HG03066 (cell line): ENCODE measurements around the gene MEIS2.

ENCODE experiments used
- ATAC-seq: cut with Tn5 transposase; IDR thresholded peaks from one replicate; pipeline ENCODE4 v1.9.1; 2021; ENCODE audit warnings: low read depth; ENCODE audit not compliant: unreplicated experiment

Gene MEIS2

DNA sequence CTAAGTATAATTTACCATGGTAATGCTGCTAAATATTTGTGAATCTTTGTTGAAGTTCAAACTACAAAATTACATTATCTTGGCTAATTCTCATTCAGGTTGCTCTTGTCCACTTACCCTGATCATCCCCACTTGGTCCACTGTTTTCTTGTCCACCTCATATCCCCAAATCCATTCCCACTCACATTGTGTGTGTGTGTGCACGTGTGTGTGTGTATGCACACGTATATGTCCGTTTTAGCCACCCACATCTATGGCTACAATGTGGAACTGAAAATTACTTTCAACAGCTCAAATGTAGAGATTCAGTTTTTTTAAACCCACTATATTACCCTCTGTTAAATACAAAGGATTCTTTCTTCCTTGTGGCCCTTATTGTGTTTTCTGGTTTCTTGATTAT is 15.2 kb upstream of the MEIS2 start:
- ATAC-seq = no peak

DNA sequence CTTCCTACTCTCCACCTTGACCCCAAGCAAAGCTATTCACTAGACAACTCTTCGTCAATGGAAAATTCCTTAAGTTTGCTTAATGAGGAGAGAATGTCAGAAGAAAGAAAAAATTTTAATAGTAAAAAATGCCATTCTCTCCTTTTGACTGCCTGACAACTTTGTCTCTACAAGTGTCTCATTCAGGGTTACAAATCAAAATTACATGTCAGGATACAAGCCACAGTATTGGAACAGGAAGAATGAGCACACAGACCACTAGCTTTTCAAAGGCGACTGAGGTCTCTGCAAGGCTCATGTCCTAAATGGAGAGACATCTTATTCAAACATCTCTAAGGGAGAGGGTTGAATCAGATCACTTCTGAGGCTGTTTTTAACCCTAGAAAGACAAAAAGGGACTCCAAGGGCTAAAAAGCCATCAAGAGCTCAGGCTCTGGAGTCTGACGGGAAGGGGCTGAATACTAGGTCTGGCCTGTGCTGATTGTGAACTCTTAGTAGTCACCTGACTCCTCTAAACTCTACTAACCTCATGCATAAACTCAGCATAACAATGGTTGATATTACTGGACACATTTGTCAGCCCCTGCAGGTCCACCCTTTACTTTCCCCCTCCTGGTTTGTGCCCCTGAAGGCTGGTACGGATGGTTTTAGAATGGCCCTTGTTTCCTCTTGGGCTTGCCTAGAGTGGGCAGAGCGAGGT is 12.8 kb upstream of the MEIS2 start:
- ATAC-seq = no peak

DNA sequence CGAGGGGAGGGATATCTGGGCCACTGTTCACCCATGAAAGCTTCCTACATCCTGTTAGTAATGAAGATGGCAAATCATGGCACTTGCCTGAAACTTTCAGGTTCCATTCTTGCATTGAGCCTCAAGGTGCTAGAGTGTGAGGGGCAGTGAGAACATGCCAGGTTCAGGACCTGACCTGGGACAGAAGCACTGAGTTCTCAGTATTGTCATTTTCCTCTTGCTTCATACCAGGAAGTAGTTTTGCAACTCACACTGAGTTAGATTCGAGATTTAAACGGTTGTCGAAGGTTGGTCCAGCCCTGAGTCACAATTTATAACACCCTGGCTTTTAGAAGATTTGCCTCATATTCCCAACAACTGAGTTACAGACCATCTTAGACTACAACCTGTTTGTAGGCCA is 11.8 kb upstream of the MEIS2 start:
- no peak for ATAC-seq

DNA sequence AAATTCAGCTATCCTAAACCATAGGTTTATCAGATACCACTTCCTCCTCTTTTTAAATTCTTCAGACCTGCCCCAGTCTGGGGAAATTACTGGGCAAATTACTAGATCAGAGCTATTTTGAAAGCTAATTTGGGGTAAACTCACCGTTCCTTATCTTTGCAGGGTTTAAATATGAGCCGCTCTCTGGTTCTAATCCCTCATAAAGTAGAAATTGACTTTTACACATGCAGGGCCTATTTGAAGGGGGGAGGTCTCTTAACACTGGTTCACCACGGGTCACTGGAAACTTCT is 11.0 kb upstream of the MEIS2 start:
- no peak for ATAC-seq

DNA sequence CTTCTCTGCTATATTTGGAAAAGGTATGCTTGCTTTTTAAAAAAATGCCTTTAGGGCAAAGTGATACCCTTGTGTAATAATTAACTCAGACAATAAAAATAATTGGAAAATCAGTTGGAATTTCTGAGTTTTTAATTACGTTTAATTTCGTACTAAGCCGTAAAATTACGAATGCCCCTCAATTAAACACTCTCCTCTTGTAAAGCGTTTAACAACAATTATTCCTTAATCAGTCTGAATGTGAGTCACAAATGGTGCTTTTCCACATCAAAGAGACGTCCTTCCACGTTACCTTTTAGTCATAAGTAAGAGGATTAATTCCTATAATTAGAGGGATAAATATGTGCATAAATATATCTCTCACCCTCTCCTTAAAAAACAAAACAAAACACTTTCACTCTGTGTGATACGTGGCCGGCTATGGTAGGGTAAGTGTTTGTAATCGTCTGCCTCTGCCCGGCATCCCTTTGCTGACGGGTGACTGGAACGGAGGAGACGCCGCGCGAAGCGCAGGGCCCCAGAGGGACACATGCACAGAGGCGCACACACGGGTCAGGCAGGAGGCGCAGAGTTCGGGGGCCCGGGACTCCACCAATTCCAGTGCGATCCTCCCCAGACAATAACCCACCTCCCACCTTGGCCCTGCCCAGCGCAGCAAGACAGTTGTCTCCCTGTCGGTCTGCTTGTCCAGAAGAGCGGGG is 9.7 kb upstream of the MEIS2 start:
- no peak for ATAC-seq

DNA sequence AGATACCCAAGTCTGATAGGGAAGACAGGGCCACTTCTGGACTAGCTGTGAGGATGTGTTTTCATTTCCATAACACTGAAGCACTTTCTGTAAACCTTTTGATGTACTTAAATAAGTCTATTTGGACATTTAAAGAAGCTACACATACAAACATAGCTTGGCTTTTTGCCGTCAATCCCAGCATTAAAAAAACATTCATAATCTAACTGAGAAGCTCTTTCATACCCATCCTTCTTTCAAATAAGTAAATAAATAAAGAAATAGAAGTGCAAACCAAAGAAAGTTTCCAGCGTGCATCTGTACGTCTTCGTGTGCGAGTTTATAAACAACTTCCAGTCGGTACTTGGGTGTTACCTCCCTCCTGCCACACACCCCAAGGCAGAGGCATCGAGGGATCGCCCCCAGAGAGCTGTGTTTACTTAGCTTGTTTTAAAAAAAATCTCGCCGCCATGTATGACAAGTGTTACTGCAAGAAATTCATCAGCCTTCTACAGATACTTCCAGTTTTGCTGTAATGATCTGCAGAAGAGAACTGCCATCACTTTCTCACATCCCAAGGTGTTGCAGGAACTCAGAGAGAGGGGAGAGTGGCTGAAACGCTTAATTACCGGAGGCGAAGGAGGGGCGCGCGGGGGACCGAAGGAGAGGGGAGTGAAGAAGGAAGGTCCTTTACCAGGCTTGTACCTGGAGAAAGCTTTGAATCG is 9.0 kb upstream of the MEIS2 start:
- no peak for ATAC-seq

DNA sequence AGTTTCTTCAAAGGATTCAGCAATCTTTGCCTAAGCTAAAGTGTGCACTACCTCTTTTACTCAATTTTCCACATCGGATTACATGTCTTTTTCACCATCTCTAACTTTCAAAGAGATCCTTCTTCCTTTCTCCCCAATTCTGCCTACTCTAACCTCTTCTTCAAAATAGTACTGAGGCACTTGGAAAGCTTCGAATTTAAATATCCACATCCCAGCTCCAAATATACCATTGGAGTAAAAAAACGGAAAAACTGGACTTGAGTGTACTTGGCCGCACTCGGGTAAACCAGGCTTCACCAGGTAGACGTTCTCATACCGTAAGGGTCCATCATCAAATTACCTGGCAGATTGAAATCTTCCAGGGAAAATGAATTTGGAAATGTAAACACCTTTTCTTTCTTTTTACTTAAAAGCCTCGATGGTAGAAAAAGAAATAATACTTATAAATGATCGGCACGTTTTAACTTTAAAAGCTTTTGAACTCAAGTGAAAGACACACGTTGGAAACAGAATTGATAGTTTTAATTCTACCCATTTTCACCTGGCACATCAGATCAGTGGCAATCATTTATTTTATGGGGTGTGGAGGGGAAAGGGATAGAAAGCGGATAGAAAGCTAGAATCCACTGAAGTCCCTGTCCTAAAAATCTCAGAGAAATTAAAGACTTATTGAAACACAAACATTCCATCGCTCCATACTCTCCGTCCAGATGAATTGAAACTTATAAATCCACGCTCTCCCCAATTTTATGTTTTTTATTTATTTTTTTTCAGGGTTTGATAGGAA is 8.2 kb upstream of the MEIS2 start:
- no peak for ATAC-seq

DNA sequence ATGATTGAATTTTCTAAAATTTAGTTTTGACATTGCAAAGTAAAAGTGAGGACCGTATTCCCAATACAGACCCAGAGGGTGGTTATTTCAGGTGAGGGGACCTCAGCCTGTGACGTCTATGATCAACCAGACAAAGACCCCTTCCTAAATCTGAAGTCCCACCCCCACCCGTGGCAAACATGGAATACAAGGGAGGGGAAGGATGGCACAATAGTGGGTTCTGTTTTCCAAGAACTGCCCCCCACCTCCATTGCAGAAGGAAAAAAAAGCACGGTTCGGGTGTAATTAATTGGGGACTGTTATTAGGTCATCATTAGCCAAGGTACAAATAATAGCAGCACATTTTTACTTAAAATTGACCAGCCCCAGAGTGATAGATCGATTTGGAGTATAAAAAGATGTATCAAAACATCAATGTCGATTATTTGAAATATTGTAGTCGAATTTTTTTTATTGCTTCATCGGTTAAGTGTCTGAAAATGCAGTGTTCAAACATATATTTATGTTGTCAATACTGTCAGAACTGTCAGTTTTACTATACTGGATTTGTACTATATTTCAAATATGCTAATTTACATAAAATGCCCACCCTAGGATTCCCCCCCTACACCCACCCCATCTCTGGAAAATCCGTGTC is 7.5 kb upstream of the MEIS2 start:
- no peak for ATAC-seq

DNA sequence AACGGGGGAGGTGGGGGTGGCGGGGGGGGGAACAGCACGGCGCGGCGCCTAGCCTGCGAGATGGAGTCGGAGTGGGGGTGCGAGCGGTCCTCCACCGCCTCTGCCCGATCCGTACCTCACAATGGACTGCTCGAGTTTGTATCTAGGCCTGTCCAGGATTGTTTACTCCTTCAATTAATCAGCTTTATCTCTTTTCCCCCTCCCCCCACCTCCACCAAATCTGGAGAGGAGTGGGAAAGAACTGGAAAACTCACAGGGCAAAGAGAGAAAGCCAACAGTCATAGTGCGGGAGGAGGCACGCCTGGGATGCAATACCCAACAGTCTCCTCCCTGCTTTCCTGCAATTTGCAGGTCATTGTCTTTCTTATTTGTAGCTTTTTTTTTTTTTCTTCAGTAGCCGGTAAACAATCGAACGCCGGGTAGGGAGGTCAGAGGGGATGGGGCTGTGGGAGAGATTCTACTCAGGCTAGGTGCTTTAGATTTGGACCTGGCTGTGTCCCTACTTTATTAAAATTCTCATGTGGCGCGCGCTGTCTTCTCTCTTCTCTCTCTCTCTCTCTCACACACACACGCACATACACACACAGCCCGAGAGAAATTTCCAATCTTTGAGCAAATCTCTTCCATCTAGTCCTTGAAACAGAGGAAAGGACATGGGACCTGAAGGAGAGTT is 6.9 kb upstream of the MEIS2 start:
- no peak for ATAC-seq

DNA sequence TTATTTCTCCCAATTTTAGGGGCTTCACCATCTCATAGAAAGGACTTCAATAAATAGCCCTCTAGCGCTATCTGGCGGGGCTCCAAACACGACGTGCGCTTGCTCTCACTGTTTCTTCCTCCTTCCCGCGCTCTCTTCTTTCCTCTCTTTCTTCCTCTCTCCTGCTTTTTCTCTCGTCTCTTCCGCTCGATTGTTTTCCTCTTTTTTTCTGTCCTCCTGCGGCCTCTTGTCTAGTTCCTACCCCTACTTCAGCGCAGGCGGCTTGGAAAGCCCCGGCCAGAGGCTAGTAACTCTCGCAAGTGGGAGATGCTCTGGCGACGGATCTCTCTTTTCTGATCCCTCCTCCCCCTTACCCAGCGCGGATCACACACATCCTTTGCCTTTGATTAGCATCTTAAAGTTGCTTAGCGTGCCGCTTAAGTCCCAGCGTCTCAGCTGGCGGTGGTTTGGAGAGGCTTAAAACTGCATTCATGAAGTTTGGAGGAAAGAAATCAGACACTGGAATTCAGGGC is 6.2 kb upstream of the MEIS2 start:
- ATAC-seq = no peak

DNA sequence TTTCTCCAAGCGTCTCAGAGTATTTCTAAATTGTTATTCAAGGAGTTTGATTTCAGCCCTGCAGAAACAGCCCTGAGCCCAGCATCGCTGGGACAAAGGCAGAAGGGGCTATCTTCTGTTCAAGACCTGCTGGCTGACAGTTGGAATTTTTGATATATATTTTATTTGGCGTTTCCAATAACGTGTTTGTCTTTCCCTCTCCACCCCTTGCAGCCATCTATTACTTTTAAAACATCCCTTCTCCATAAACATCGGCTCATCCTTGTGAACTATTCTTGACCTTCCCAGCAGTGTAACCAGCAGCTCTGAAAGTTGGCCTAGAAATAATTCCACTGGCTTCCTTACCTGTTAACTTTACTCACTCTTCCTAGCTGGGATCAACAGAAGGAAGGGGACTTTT is 5.5 kb upstream of the MEIS2 start:
- ATAC-seq = no peak

DNA sequence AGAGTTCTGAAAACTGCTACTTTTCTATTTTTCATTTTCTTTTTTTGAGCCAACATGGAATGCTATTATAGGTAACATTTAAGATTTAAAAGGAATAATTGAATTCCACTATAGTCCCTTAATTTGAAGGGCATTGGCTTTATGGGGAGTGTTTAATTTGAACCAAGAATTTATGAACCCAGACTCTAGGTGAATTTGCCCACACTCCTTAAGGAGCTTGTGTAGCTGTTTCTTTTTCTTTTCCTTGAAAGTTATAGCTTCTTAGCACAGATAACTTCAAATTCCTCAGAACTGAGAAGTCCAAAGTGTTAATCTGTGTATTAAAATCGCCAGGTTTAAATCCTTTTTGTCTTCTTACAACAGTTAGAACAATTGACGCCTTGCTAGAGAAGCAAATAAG is 4.7 kb upstream of the MEIS2 start:
- no peak for ATAC-seq

DNA sequence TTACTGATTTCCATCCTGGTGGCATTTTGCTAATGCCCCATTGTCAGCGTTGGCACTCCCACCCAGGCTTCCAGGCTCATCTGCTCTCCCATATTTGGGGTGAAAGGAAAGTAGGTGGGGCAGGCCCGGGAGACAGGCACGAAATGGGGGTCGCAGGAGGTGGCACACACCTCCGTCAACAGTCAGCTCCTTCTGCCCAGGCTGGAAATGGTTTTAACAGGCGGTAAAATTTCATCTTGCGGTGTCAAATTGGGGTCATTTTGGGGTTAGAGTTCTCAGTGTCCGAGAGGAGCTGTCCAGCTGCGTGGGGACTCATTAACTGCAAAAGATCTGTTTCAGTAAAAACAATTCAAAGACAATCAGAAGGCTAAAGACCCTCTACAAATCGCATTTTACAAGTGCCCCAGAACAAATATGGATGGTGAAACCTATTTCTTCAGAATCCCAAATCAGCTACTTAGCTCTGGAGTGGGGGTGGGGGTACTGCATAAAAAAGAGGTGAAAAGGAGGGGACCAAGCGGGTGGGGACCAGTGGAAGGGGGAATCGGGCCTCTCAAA is 4.2 kb upstream of the MEIS2 start:
- no peak for ATAC-seq

DNA sequence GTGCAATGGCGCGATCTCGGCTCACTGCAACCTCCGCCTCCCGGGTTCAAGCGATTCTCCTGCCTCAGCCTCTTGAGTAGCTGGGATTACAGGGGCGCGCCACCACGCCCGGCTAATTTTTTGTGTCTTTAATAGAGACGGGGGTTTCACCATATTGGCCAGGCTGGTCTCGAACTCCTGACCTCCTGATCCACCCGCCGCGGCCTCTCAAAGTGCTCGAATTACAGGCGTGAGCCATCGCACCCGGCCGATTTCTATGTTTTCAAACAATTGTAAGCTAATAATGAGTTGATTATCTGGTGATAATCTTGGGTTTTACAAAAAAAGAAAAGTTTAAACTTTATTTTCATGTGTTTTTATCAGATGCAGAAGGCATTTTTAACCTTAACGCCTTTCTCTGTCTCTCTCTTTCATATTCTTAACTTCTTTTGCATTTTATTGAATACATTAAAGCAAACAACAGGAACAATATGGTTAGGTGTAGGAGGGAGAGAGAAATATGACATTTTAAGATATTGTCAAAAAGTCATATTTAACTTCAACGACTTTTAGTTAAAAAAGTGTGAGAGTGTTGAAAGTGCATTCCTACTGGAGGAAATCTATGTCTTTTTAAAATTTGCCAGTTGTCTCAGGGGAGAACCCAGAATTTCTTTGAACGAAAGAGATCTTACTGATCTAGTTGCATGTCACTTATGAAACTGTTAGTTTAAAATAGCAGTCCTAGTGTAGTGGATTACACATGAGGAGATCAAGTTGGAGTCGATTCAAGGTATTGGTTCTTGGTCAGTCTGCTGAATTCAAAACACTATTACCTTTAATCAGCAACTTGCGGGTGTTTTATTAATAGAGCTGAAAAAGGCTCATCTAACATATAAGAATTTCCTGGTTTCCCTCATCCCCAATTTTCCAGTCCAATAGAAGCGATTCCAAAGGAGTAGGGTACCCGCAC is 3.4 kb upstream of the MEIS2 start:
- ATAC-seq = no peak

DNA sequence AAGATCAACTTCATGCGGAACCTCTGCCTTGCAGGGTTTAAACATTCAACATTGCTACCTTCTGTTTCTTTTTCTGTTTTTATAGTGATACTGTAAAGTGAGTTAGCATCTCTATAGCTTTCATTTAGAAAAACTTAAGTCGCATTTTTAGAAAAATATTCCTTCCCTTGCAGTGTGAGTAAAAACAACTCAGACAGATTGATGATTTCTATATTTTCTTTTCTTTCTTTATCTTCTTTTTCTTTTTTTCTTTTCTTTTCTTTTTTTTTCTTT is 2.8 kb upstream of the MEIS2 start:
- no peak for ATAC-seq

DNA sequence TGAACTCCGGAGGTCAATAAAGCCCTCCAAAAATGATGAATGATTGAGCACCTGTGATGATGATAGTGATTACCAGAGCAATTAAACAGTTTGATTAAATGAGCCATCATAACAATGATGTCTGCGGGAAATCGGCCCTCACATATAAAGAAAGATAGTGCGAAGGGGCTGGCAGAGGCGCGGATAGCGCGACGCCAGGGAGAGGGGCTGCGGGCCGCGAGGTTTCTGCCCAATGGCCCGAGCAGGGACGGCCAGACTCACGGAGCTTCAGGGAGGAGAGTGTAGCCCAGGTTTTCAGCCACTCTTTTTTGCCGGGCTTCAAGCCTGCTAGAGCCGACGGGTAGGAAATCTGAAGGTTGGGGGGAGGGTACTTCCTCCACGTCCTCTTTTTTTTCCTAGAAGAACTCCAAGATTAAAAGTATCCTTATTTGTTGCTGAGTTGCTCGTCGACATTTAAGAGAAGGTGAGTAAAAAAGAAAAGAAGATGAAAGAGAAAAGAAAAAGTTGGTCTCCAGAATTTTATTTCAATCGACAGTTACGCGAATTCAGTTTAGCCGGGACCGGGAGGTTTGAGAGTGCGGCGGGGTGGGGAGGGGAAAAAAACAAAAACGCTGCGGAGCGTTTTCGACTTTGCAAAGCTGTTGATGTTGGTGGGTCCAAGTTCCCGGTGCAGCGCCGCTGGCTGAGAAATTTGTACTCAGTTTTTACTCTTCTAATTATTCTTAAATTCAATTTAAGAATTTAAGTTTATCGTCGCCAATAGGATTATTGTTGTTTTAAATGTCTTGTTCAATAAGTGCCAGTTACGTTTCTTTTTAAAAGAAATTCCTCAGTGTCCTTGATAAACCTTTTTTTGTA is 2.2 kb upstream of the MEIS2 start:
- ATAC-seq = no peak

DNA sequence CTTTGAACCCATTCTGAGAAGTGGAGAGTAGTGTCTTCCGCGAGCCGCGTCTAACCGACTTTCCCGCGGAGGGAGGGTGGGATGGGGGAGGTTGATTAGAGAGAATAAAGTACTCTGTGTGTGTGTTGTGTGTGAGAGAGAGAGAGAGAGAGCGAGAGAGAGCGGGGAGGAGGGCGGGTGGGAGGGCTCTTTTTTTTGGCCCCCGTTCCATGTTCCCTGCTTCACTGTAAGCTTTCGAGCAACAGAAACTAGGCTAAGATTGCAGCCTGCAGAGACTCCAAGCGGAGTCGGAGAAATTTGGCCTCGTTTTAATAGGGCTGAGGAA is 1.6 kb upstream of the MEIS2 start:
- no peak for ATAC-seq

DNA sequence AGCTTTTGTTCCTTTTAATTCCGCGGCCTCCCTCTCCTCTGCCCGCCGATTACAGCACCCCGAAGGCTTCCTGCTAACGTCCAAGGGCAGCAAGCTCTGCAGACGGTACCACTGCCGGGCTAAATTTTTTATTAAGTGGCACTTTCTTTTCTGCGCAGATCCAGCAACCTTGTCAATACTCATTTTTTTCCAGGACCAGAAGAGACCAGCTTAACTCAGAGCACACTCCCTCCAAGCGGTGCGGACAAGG is 542 bp upstream of the MEIS2 start:
- no peak for ATAC-seq
